OCI-LY7 (cell line): ENCODE results near the gene KPNA1.

Experiments
- CTCF ChIP-seq: fragments of 200-600 bp; sonication (generic); conservative IDR thresholded peaks from 2 replicates; pipeline ENCODE4 v1.5.1; 2014; ENCODE audit warnings: mild to moderate bottlenecking, antibody characterized with exemption, low read length, moderate library complexity, mixed read lengths
- EZH2phosphoT487 ChIP-seq: fragments of 200-600 bp; sonication (generic); IDR thresholded peaks from 2 replicates; pipeline ENCODE4 v1.6.1; 2018; ENCODE audit warnings: low read depth, borderline replicate concordance, mild to moderate bottlenecking, mixed run types, antibody characterized with exemption, low read length, moderate library complexity, mixed read lengths

GRCh38 chr3:122481390-122481789 lies 33.3 kb downstream of the KPNA1 start:
- TF ChIP-seq CTCF: no peak
- TF ChIP-seq EZH2phosphoT487: no peak
